ENCODE results near the gene MMP25. TPM values are rescaled to one million over a fixed set of nuclear protein-coding genes. Genes with fewer than 3 reads are reported as not detected.
"Not testable (repeated sequence)": the region's sequence is repeated elsewhere in the genome, so short reads cannot be mapped to it uniquely, and the experiment has no call there.

The MMP25 gene
- total RNA-seq, 3 donors from 2014 or later (not counting 1 experiment from before 2014, with no cell fraction given) = 2.0 to 62.2 (median 5.6) TPM

DNA sequence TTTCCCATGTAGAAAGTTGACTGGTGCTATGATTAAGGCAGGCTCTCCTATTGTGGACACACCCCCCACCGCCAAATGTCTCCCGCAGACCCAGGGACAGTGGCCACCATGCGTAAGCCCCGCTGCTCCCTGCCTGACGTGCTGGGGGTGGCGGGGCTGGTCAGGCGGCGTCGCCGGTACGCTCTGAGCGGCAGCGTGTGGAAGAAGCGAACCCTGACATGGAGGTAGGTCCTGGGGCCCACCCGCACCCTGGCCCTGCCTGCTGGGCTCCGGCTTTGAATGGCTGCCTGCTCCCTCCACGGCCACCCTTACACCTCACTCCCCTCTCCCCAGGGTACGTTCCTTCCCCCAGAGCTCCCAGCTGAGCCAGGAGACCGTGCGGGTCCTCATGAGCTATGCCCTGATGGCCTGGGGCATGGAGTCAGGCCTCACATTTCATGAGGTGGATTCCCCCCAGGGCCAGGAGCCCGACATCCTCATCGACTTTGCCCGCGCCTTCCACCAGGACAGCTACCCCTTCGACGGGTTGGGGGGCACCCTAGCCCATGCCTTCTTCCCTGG, 3.6 kb downstream of the MMP25 start:
- DNase-seq (no peak), ATAC-seq (no peak)
- Histone ChIP-seq H3K9me3 (ENCODE audit: control insufficient read depth, insufficient read depth, low read length) (no peaks in the 10 kb centered on the region), H3K27ac (ENCODE audit: low read length) (no peak overlapping the region), H3K27me3 (ENCODE audit: control insufficient read depth, insufficient read depth, low read length) (peaks cover 13% of the 10 kb centered on the region), H3K4me3 (ENCODE audit: low read length) (no peak overlapping the region), H3K4me1 (ENCODE audit: control insufficient read depth, insufficient read depth, low read length) (peaks cover 80% of the 10 kb centered on the region), H3K36me3 (ENCODE audit: control insufficient read depth, insufficient read depth, low read length) (peaks cover 3% of the 10 kb centered on the region)
- peaks cover 35 to 52% of the 10 kb centered on the region in 2 donors for H3K4me1 Mint-ChIP-seq
- H3K36me3 Mint-ChIP-seq = no peaks in the 10 kb centered on the region
- peaks cover 10 to 15% of the 10 kb centered on the region in 2 donors for H3K27me3 Mint-ChIP-seq (ENCODE audit: low read depth in 2 of 2)
- WGBS (ENCODE audit: insufficient coverage) = 88% methylated on average over 26 of the region's 26 CpGs
- TF ChIP-seq, protein P1, sequence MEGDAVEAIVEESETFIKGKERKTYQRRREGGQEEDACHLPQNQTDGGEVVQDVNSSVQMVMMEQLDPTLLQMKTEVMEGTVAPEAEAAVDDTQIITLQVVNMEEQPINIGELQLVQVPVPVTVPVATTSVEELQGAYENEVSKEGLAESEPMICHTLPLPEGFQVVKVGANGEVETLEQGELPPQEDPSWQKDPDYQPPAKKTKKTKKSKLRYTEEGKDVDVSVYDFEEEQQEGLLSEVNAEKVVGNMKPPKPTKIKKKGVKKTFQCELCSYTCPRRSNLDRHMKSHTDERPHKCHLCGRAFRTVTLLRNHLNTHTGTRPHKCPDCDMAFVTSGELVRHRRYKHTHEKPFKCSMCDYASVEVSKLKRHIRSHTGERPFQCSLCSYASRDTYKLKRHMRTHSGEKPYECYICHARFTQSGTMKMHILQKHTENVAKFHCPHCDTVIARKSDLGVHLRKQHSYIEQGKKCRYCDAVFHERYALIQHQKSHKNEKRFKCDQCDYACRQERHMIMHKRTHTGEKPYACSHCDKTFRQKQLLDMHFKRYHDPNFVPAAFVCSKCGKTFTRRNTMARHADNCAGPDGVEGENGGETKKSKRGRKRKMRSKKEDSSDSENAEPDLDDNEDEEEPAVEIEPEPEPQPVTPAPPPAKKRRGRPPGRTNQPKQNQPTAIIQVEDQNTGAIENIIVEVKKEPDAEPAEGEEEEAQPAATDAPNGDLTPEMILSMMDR (IDR thresholded peaks at IDR 0.05) = no peak
- no peak overlapping the region for H3K4me3 Mint-ChIP-seq
- intact Hi-C loops (cut with micrococcal nuclease) = no loop called here
- H3K27ac Mint-ChIP-seq = no peak overlapping the region
- no peaks in the 10 kb centered on the region for H3K9me3 Mint-ChIP-seq

DNA sequence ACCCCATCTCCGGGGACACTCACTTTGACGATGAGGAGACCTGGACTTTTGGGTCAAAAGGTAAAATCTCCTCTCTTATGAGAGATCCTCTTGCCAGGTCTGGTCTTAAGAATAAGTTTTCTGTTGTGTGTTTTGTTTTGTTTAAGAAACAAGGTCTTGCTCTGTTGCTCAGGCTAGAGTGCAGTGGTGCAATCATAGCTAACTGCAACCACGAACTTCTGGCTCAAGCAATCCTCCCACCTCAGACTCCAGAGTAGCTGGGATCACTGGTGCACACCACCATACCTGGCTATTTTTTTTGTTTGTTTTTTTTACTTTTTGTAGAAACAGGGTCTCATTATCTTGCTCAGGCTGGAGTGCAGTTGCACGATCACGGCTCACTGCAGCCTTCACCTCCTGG, 4.1 kb downstream of the MMP25 start:
- H3K36me3 ChIP-seq (ENCODE audit: control insufficient read depth, insufficient read depth, low read length) = peaks cover 4% of the 10 kb centered on the region
- peaks cover 9% of the 10 kb centered on the region for H3K27me3 ChIP-seq (ENCODE audit: control insufficient read depth, insufficient read depth, low read length)
- 86% methylated on average over 5 of the region's 5 CpGs for WGBS (ENCODE audit: insufficient coverage)
- ATAC-seq = no peak
- Mint-ChIP-seq H3K9me3 (no peaks in the 10 kb centered on the region), H3K4me3 (no peak overlapping the region), H3K27me3 (ENCODE audit: low read depth in 2 of 2) (peaks cover 5 to 13% of the 10 kb centered on the region in 2 donors), H3K36me3 (no peaks in the 10 kb centered on the region), H3K4me1 (peaks cover 36 to 52% of the 10 kb centered on the region in 2 donors), H3K27ac (no peak overlapping the region)
- intact Hi-C loops (cut with micrococcal nuclease) = no loop called here
- no peak for DNase-seq
- TF ChIP-seq, protein P1 (IDR thresholded peaks at IDR 0.05) = no peak
- H3K4me3 ChIP-seq (ENCODE audit: low read length) = no peak overlapping the region
- H3K9me3 ChIP-seq (ENCODE audit: control insufficient read depth, insufficient read depth, low read length) = no peaks in the 10 kb centered on the region
- H3K27ac ChIP-seq (ENCODE audit: low read length) = no peak overlapping the region
- H3K4me1 ChIP-seq (ENCODE audit: control insufficient read depth, insufficient read depth, low read length) = peaks cover 80% of the 10 kb centered on the region

DNA sequence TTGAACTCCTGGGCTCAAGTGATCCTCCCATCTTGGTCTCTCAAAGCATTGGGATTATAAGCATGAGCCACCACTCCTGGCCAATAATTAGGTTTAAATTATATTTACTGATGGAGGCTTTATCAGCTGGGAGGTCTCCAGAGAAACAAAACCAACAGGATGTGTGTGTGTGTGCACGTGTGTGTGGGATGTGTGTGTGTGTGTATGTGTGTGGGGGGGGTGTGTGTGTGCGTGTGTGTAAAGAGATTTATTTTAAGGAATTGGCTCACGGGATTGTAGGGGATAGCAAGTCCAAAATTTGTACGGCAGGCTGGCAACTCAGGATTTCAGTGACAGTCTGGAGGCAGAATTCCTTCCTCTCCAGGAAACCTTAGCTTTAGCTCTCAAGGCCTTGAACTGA, 4.6 kb downstream of the MMP25 start:
- Mint-ChIP-seq H3K36me3 (no peaks in the 10 kb centered on the region), H3K27me3 (ENCODE audit: low read depth in 2 of 2) (peaks cover 5 to 13% of the 10 kb centered on the region in 2 donors), H3K27ac (no peak overlapping the region), H3K4me3 (no peak overlapping the region), H3K4me1 (peaks cover 39 to 57% of the 10 kb centered on the region in 2 donors), H3K9me3 (no peaks in the 10 kb centered on the region)
- intact Hi-C loops (cut with micrococcal nuclease) = no loop called here
- Histone ChIP-seq H3K36me3 (ENCODE audit: control insufficient read depth, insufficient read depth, low read length) (peaks cover 7% of the 10 kb centered on the region), H3K4me3 (ENCODE audit: low read length) (no peak overlapping the region), H3K4me1 (ENCODE audit: control insufficient read depth, insufficient read depth, low read length) (peaks cover 80% of the 10 kb centered on the region), H3K27me3 (ENCODE audit: control insufficient read depth, insufficient read depth, low read length) (peaks cover 9% of the 10 kb centered on the region), H3K9me3 (ENCODE audit: control insufficient read depth, insufficient read depth, low read length) (no peaks in the 10 kb centered on the region), H3K27ac (ENCODE audit: low read length) (no peak overlapping the region)
- WGBS (ENCODE audit: insufficient coverage) = 51% methylated on average over 4 of the region's 4 CpGs
- TF ChIP-seq, protein P1 (IDR thresholded peaks at IDR 0.05) = no peak
- ATAC-seq (no peak), DNase-seq (no peak)

DNA sequence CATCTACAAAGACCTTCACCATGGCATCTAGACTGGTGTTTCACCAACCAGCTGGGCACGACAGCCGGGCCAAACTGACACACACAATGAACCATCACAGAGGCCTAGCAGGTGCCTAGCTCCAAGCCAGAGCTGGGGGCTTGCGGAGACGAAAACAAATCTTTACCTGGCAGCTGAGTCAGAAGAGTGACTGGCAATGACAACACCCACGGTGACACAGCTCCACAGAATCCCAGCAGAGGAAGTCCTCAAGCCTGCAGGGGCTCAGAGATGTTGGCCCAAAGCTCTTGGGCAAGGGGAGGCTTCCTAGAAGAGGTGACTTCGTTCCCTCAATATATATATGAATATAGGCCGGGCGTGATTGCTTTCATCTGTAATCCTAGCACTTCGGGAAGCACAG, 5.1 kb downstream of the MMP25 start:
- Histone ChIP-seq H3K36me3 (ENCODE audit: control insufficient read depth, insufficient read depth, low read length) (peaks cover 7% of the 10 kb centered on the region), H3K27ac (ENCODE audit: low read length) (no peak overlapping the region), H3K27me3 (ENCODE audit: control insufficient read depth, insufficient read depth, low read length) (peaks cover 6% of the 10 kb centered on the region), H3K4me3 (ENCODE audit: low read length) (no peak overlapping the region), H3K4me1 (ENCODE audit: control insufficient read depth, insufficient read depth, low read length) (peaks cover 80% of the 10 kb centered on the region), H3K9me3 (ENCODE audit: control insufficient read depth, insufficient read depth, low read length) (no peaks in the 10 kb centered on the region)
- DNase-seq (no peak), ATAC-seq (no peak)
- TF ChIP-seq, protein P1 (IDR thresholded peaks at IDR 0.05) = no peak
- no peaks in the 10 kb centered on the region for H3K9me3 Mint-ChIP-seq
- WGBS (ENCODE audit: insufficient coverage) = 84% methylated on average over 8 of the region's 9 CpGs
- no peak overlapping the region for H3K4me3 Mint-ChIP-seq
- intact Hi-C loops (cut with micrococcal nuclease) = no loop called here
- H3K27ac Mint-ChIP-seq = no peak overlapping the region
- no peaks in the 10 kb centered on the region for H3K36me3 Mint-ChIP-seq
- H3K4me1 Mint-ChIP-seq = peaks cover 39 to 58% of the 10 kb centered on the region in 2 donors
- H3K27me3 Mint-ChIP-seq (ENCODE audit: low read depth in 2 of 2) = peaks cover 5 to 13% of the 10 kb centered on the region in 2 donors

DNA sequence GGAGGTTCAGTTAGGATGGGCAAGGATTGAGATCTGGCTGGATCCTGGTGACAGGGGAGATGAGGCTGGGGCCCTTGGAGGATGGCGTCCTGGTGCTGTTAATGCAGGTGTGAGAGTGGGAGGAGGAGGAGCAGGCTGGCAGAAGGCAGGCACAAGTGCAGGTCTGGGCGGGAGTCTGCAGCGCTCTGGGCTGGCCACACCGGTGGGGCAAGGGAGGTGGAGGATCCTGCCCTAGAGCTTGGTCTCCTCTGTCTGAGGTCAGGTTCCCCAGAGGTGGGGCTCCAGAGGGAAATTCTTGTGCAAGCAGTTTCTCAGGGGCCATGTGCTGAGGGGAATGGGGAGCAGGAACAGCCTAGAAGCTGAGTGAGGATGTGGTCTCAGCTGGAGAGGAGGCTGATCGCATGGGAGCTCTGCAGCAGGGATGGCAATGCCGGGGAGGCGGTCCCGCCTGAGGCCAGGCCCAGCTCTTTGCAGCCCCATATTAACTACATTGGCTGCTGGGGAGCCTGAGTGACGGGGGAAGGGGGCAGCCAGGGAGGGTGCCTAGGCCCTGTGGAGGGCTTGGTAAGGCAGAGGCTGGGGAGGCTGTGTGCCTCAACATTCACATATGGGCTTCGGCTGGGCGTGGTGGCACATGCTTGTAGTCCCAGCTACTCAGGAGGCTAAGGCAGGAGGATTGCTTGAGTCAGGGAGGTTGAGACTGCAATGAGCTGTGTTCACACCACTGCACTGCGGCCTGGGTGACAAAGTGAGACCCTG, 6.4 kb downstream of the MMP25 start:
- H3K4me1 Mint-ChIP-seq = peaks cover 39 to 63% of the 10 kb centered on the region in 2 donors
- DNase-seq; H3K9me3 Mint-ChIP-seq; H3K9me3 ChIP-seq (ENCODE audit: control insufficient read depth, insufficient read depth, low read length); H3K27ac ChIP-seq (ENCODE audit: low read length); H3K4me3 Mint-ChIP-seq; intact Hi-C loops (cut with micrococcal nuclease); H3K36me3 Mint-ChIP-seq; H3K4me3 ChIP-seq (ENCODE audit: low read length); H3K27me3 ChIP-seq (ENCODE audit: control insufficient read depth, insufficient read depth, low read length): not testable (repeated sequence)
- peak overlapping the region; percentile 54 to 77 for H3K27ac Mint-ChIP-seq
- H3K36me3 ChIP-seq (ENCODE audit: control insufficient read depth, insufficient read depth, low read length) = peaks cover 15% of the 10 kb centered on the region
- peaks cover 82% of the 10 kb centered on the region for H3K4me1 ChIP-seq (ENCODE audit: control insufficient read depth, insufficient read depth, low read length)
- H3K27me3 Mint-ChIP-seq (ENCODE audit: low read depth in 2 of 2) = peaks cover 5 to 13% of the 10 kb centered on the region in 2 donors
- whole genome bisulfite sequencing (ENCODE audit: insufficient coverage) = 100% methylated on average over 3 of the region's 12 CpGs
- ATAC-seq = peak in 2 of 3 donors; percentile 66 to 68

Data from natural killer cell (primary cell).